SHP77 treated with DMSO at 0.1 percent for 48 hours (cell line): ENCODE measurements around the gene LUC7L2.
"Not testable (repeated sequence)": the region's sequence is repeated elsewhere in the genome, so short reads cannot be mapped to it uniquely, and the experiment has no call there.

Source experiments
- DNase-seq: peaks from one replicate; lab custom pipeline; 2025; lab: John Stamatoyannopoulos, UW

The LUC7L2 gene

GRCh38 chr7:139357729-139358506, 1.8 kb upstream of the LUC7L2 start:
- not testable (repeated sequence) for DNase-seq

GRCh38 chr7:139358541-139359365, 941 bp upstream of the LUC7L2 start:
- DNase-seq = no peak

- peak; percentile 85 for DNase-seq
These were observed 685 bp downstream of the LUC7L2 start for GRCh38 chr7:139360210-139360947.

GRCh38 chr7:139360948-139361307, 1.2 kb downstream of the LUC7L2 start:
- no peak for DNase-seq

- no peak for DNase-seq
These were observed 1.8 kb downstream of the LUC7L2 start for GRCh38 chr7:139361523-139361922.

GRCh38 chr7:139362302-139362701, 2.6 kb downstream of the LUC7L2 start:
- no peak for DNase-seq

- no peak for DNase-seq
These were observed 3.3 kb downstream of the LUC7L2 start for GRCh38 chr7:139362981-139363380.

- DNase-seq = no peak
These were observed 5.6 kb downstream of the LUC7L2 start for GRCh38 chr7:139365336-139365735.

GRCh38 chr7:139366400-139366799, 6.7 kb downstream of the LUC7L2 start:
- no peak for DNase-seq

- DNase-seq = no peak
These were observed 7.9 kb downstream of the LUC7L2 start for GRCh38 chr7:139367438-139368155.

- DNase-seq = no peak
These were observed 10.7 kb downstream of the LUC7L2 start for GRCh38 chr7:139370301-139370942.

- DNase-seq = no peak
These were observed 11.2 kb downstream of the LUC7L2 start for GRCh38 chr7:139370943-139371313.

- no peak for DNase-seq
These were observed 14.6 kb downstream of the LUC7L2 start for GRCh38 chr7:139374246-139374645.

- no peak for DNase-seq
These were observed 22.7 kb downstream of the LUC7L2 start for GRCh38 chr7:139382439-139382838.

GRCh38 chr7:139384611-139385010, 24.9 kb downstream of the LUC7L2 start:
- DNase-seq = no peak

- DNase-seq = no peak
These were observed 27.9 kb downstream of the LUC7L2 start for GRCh38 chr7:139387594-139387993.

- no peak for DNase-seq
These were observed 29.4 kb downstream of the LUC7L2 start for GRCh38 chr7:139389091-139389490.

- no peak for DNase-seq
These were observed 30.1 kb downstream of the LUC7L2 start for GRCh38 chr7:139389774-139390173.

- no peak for DNase-seq
These were observed 34.0 kb downstream of the LUC7L2 start for GRCh38 chr7:139393621-139394211.

GRCh38 chr7:139394540-139394939, 34.8 kb downstream of the LUC7L2 start:
- DNase-seq = no peak

GRCh38 chr7:139396323-139396951, 36.7 kb downstream of the LUC7L2 start:
- DNase-seq = no peak
